NK-92 treated with Interleukin-12 subunit alpha and Interleukin-12 subunit beta, amount 100 ng/mL, for 24 hours (cell line): ENCODE results near the gene ANK3.

ENCODE experiments used
- DNase-seq: peaks from one replicate; lab custom pipeline; 2025; lab: John Stamatoyannopoulos, UW

Gene ANK3

DNA sequence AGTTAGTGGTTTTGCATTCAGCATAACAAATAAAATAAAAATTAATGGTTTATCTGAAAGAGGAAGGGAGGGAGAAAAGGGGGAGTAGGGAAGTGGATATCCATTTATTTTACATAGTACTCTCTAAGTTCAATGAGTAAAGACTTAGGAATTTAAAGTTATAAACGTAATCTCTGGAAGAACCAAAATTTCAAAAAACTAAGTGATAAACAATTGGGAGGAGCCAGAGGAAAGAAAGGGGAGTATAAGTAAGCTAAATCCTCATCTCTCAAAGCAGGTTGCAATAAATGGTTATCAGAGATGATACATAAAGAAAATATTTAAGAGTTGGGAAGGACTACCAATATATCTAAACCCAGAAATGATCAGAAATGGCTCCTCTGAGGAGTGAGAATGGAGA lies 46.4 kb downstream of the ANK3 start:
- DNase-seq, result no peak

DNA sequence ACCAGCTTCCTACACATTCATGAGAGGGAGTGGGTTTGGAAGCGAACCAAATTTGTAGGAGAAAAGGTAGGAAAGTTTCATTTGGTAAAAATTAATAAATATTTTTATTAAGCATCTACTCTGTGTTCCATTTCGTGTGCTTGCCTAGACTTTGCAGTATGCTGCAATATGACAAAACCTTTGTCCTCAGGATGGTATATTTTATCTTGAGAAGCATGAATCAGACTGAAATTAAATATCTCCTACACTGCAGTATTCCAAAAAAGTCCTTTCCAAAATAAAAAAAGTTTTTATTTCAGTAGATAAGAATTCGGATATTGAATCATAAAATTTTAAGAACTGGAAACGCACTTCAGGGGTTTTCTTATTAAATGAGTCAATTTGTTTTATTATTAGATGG lies 47.7 kb downstream of the ANK3 start:
- DNase-seq, result no peak

DNA sequence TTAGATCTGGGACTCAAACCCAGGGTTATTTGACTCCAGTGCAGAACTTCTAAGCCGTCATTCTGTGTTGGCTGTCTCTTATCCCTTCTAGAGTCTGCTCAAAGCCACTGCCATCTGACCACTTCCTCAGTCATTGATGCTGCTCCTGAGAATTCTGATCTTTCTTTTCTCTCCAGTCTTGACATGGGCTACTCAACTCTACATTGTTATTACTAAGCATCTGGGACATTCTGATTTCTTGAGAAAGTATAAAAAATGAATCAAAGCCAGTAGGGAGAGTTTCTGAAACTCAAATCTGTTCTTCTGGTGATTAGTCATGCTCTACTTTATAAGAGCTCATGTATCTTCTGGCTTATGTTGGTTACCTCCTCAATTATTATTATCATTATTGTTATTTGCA lies 48.7 kb downstream of the ANK3 start:
- DNase-seq, result no peak

DNA sequence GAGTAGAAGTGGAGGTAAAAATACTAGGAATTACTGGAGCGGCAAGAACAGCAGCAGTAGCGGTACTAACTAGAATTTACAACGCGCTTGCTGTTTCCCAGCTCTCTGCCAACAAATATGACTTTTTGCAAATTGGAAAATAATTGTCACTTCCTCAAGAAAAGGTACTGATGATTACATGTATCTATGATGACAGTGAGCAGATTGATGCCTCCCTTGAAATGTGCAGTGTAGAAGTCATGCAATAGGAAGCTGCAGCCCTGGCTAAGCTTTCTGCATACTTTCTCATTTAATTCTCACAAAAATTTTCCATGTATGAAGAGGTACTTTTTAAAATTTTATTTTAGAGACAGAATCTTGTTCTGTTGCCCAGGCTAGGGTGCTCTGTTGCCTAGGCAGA lies 49.9 kb downstream of the ANK3 start:
- no peak for DNase-seq

DNA sequence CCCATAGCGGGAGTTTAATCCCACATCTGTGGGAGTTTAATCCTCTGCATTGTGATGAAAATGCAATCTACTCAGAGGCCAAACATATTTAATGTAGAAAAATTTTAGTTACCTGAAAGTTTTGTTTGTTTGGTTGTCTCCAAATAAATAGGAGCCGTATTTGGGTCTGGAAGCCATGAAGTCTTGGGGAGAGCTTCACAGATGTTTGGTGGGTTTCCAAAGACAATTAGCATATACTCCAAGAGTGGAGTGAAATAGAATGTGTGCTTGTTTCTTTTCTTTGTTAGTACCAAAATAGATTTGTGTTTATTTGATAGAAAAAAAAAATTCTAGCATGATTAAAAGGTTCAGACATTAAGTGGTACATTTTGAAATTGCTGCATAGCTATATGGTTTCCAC lies 50.9 kb downstream of the ANK3 start:
- no peak for DNase-seq

DNA sequence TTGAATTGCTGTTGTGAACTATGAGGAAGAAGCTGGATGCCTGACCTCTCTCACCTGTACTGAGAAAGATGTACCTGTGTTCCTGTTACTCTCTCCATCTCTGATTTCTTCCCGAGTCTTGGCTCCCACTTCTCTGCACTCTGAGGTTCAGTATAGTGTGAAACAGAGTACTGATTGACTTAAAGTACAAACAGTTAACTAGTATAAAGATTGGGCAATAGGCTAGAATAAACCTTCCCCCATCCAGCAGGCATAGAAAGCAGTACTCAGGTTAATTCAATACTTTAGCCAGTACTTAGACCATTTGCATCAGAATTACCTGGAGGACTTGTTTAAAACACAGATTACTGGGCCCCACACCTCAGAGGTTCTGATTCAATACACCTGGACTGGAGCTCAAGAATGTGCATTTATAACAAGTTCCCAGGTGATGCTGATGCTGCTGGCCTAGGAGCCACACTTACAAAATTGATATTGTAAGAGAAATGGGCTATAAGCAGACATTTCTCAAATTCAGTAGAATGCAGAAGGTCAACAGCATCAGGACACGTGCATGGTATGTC lies 51.6 kb downstream of the ANK3 start:
- no peak for DNase-seq

DNA sequence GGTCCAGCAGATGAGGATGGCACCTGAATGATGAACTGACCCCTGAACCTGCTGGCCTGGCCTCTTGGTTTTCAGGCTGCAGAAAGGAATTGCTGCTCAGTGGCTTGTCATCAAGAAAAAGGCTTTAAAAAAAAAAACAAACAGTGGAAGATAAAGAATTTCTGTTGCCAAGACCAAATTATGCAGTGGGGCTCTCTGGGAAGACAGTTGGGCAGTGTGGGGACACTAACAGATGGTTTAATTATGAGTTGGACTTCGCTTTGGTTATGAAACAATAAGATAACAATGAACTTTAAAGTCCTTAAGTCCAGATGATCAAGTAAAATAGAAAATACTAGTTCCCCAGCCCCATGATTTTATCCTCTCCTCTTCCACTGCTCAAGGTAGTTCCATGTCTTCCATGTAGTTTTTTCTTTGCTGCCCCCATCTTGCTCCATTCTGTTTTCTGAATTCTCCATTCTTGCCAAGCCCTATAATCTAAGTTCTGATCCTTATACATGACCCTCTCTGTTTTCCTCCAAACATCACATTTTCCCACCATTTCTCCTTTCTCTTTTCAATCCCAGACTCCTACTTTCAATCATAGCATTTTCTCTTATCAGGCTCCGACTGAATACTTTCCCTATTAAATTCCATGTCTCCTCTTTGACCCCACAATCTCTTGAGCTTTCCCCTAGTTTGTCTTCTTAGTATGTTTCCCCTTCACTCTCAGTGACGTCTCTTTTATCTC lies 52.6 kb downstream of the ANK3 start:
- no peak for DNase-seq

DNA sequence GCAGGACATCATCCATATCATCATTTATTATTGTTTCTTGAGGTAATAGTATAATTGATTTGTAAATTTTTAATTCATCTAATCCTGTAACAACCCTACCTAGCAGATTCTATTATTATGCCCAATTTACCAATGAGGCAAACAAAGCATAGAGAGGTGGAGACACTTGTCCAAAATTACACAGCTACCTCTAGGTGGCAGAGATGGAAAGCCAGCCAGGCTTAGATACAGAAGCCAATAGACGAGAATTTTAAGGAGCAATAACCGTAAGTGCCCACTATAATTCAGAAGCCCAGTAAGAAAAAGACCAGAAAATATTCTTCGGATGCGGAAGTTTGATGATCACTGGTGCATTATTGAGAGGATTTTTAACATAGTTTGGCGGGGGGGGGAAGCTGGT lies 54.0 kb downstream of the ANK3 start:
- DNase-seq, result no peak

DNA sequence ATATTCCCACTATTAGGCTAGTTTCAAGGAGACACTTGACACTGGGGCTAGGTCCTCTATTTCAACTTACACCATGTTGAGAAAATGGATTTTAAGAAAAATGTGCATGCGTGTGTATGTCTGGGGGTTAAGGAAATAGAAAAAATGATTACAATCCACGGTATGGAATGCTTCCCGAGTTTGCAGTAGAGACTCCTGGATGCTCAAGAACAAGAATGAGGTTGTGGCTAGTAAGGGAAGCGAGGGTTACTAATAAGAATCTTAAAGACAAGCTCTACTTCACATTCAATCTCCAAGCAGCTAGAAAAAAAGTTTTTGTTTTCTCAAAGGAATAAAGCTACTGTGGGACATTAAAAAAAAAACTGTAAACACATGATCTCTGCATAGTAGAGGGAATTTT lies 54.7 kb downstream of the ANK3 start:
- no peak for DNase-seq

DNA sequence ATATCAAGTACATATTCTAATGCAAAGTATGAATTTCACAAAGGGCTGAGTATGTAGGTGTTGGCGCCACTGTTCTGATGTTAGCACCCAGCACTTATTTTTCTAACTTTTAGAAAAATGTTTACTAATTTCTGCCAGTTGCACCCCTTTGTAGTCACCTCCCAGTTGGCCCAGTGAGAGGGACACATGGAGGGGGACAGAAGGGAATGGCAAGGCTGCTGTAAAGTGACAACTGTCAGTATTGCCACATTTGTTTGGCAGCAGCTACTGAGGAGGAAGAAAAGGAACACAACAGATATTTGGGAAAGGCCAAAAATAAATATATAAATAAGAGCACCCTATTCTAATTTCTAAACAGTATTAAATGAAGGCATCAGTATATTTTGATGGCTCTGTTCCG lies 57.3 kb downstream of the ANK3 start:
- DNase-seq, result no peak

DNA sequence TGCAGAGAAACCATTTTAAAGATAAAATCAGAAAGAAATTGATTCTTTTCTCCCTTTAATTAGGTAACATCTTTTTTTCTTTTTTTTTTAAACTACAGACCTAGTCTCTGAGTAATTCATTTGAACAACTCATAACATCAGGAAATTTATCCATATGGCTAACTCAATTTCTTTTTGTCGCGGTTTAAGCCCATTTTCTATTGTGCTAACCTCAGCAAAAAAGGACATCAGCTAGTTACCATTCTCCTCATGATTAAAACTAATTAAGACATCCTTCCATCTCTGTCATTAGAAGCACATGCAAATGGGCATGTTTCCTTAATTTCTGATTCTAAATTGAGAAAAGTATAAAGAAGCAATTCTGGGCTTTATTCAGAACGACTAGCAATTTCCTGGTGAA lies 57.8 kb downstream of the ANK3 start:
- DNase-seq, result no peak

DNA sequence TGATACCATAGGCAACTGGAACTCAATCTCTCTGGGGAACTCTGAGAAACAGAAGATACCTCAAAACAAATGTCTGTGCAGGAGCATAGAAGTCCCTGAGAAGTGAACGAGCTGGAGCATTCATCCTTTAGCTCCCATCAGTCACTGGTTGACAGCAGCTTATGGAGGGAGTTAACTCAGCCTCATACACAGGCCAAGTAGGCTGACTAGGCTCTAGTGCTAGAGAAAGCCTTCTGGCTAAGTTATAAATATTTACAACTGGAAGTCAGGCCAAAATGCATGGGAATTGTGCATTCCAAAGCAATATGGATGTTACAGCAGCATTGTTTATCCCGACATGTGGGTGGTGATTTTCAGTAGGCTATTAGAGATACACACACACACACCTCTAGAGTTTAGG lies 66.5 kb downstream of the ANK3 start:
- no peak for DNase-seq

DNA sequence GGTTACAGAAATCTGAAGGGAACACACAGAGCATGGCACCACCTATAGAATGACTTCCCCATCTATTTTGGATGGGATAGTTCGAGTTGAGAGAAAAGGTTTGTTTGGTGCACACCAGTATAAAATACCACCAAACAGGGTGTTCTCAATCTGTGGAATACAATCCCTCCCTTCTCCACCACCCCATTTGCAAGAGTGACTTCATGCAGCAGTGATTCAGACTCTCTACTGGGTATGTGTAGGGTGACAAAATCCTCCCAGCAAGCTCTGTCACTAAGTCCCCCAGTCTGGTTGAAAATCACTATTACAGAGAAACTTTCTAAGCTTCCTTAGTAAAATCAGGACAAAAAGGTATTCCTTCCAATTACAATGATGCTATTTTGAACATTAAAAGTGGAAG lies 69.0 kb downstream of the ANK3 start:
- no peak for DNase-seq

DNA sequence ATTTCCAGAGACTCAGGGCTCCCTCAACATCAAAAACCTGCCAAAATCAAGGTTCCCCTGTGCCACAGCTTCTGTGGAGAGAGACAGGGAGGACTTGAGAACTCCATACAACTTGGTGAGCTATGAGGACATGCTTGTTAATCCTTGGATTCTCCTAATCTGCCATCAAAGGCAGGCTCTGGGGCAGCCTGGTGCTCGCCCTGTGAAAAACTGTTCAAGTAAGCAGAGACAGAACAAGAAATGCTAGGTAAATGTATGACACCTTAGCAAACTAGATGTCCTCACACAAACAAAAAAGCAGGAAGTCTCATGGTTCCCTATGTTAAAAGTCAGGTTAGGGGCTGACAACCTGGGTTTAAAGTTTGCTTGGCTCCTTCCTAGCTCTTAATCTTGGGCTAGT lies 73.6 kb downstream of the ANK3 start:
- no peak for DNase-seq

DNA sequence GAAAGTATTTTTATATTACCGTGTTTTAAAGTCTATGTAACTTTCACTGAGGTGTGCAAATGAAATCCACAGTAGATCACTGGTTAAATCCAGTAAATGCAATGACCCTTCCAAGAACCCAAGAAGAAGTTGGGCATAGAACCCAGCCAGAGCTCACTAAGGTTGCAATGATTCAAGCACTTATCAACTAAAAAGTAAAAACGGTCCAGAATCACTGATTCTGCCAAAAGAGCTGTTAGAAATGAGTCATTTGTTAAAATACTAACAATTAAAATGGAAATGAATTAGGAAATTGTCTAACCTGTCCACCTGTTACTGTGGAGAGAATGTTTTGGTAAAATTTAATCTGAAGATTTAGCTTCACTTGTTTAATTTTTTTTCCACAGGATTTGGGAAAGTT lies 74.4 kb downstream of the ANK3 start:
- no peak for DNase-seq

DNA sequence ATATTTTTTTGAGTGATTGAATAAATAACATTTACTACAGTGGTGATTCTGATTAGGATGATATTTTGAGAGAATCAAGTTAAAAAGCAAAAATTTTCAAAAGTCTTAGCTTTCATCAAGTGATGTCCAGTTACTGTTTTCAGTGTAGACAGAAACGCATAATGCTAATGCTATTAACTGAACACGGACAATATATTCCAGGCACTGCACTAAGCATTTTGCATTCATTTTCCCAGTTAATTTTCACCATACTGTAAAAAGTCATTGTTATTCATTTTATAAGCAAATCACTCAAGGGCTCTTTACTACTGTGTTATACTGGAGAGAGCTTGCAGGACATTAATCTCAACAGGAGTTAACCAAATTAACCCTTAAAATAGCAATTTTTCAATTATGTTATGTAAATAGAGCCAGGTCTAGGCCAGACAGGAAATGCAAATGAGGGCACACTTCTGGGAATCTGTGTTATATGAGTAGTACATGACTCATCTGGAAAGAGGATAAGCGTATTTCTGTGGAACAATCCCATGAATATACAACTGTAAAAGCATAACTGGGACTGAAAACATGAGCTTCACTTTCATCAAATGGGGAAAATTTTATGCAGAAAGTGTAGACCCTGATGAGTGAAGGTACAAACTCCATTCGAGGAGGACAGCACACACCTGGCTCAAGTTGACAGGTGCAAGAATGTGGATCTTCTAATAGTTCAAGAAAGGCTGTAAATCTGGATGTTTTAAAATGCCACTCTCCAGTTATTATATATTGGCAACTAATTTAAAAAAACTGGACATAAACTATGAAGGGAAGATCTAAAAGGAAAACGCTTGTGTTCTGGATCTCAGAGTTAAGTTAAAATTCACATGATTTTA lies 75.4 kb downstream of the ANK3 start:
- DNase-seq, result no peak

DNA sequence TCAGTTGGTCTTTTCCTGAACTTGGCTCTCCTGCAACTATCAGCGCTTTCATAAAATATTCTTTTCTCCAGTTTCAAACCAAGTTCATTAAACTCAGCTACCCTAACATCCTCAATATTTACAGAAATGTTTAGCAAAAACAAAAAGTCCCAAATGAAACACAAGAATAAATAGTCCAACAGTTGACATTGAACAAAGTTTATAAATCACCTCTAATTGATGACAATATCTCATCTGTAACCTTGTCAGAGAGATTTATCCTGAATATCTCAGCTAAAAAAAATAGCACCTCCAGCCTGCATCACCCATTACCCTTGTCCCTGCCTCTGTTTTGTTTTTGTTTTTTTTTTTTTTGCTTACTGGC lies 76.1 kb downstream of the ANK3 start:
- DNase-seq, result no peak

DNA sequence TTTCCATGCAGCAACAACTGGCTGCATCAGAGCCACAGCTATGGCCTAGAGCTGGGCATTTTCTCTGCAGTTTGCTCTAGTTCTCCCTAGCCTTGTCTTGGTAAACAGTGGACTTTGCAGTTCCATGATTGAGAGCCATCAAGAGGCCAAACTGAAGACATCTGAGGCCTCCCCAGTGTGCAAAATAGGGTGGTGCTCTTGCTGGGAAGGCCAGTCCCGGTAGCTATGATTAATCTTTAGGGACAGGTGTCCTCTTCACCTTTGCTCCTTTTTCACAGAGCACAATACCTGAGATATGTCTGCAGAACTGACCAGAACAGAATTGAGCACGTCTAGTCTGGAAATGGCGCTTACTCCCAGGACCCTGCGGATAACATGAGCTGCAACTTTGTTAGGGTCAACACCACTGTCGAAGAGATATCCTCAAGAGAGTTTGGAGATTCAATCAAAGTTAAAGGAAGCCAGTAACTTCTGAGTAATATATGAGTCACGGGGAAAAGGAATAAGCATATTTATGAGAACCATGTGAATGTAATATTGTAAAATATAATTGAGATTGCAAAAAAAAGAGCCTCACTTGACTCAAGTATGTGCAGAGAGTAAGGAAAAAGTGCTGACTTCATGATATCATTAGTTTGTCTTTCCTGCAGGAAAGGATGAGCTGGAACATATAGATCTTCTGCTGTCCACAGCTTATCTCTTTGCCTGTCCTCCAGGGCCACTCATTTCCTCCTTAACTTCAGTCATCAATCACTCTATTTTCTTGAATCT lies 76.7 kb downstream of the ANK3 start:
- DNase-seq, result no peak

DNA sequence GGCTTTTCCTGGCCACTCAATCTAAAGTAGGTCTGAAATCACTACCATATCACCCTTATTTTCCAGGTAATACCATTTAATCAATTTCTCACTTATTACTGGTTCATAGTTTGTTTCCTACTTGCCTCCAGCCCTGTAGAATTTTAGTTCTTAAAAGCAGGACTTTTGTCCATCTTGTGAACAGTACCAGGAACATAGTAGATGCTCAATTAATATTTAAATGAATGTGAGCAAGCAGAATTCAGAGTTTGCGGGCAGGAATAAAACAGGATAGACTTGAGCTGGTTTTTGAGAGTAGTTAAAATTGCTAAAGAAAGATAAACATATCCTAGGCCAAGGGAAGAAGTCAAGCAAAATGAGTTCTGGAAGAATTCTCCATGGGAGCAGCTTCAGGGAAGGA lies 77.9 kb downstream of the ANK3 start:
- no peak for DNase-seq

DNA sequence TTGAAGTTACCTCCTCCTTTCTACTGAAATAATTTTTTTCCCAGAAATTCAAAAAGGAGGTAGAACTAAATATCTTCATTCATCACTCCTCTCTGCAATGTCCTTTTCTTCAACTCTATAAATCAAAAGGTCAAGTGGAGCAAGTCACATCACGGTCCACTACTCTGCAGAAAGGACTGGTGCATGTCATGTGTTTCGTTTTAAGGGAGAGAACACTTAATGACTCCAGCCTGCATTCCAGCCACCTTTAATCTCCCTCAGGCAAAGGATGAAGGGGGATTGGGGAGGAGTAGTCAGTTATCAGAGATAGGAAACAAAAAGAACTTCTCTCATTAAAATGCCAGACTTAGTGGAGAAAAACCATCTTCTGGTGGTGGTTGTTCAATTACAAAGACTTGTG lies 78.9 kb downstream of the ANK3 start:
- DNase-seq, result no peak

DNA sequence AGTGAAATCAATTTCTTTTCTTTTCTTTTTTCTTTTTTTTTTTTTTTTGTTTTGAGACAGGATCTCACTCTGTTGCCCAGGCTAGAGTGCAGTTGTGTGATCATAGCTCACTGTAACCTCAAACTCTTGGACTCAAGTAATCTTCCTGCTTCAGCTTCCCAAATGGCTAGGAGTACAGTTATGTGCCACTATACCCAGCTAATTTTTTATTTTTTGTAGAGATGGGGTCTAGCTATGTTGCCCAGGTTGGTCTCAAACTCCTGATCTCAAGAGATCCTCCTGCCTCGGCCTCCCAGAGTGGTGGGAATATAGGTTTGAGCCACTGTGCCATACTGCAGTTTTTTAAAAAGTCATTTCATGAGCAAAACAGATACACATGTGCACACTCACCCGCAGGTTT lies 79.8 kb downstream of the ANK3 start:
- DNase-seq, result no peak

DNA sequence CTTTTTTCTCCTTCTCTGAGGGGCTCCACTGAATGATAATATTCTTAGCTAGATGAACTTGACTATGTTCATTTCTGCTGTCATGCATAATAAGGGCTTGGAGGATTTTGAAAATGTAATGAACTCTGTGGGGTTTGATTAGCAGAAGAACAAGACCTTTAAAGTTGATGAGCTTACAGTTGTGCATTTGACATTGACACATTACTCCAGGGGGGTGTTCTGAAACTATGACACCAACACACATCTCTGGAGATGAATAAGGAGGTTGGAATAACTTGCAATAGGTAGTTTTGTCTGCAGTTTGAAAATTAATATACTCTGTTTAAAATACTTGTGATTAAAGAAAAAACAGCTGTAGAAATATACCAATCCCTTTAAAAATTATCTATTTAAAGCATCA lies 80.3 kb downstream of the ANK3 start:
- no peak for DNase-seq
